CD4-positive, alpha-beta T cell (primary cell): ENCODE data around the gene FOSL1. TPM values are rescaled to one million over a fixed set of nuclear protein-coding genes. Genes with fewer than 3 reads are reported as not detected.

Experiments
- ATAC-seq: fragments of 200-7000 bp; cut with Tn5 transposase; one replicate; pipeline ENCODE4 v1.10.0; 2022; ENCODE audit warnings: mild to moderate bottlenecking; ENCODE audit not compliant: poor library complexity
- CTCF ChIA-PET: fragments of 350-600 bp; sonication (Branson Sonifier 250); formaldehyde crosslinking; loops from one replicate; lab custom pipeline; 2021; ENCODE audit warnings: antibody characterized with exemption, inconsistent platforms; lab: Charles Lee
- POLR2A ChIA-PET: fragments of 350-600 bp; sonication (Branson Sonifier 250); formaldehyde crosslinking; loops from one replicate; lab custom pipeline; 2021; ENCODE audit warnings: antibody characterized with exemption, inconsistent platforms; lab: Charles Lee
- DNase-seq, 14 experiments: peaks; one replicate each; pipeline ENCODE4 v3.0.0-alpha.2; 2013 to 2020; ENCODE audit warnings: mixed read lengths in 2 of 14
- H3K27ac ChIP-seq, 2 donors: one replicate each; pipeline versions ENCODE4 v1.5.1 to v1.7.0; 2013; ENCODE audit warnings: low read length in 2 of 2, low read depth in 1 of 2, mild to moderate bottlenecking in 1 of 2
- H3K27me3 ChIP-seq, 2 experiments: 1 replicate in 1 of 2; 2 replicates in 1 of 2; pipeline versions ENCODE4 v1.6.1 to v1.7.0; 2013; ENCODE audit warnings: low read length in 2 of 2, control low read depth in 1 of 2, mild to moderate bottlenecking in 1 of 2, moderate library complexity in 1 of 2; ENCODE audit not compliant: insufficient read depth in 2 of 2, control insufficient read depth in 1 of 2
- H3K36me3 ChIP-seq: one replicate; pipeline ENCODE4 v1.6.1; 2013; ENCODE audit warnings: low read length, control low read depth; ENCODE audit not compliant: insufficient read depth
- H3K4me1 ChIP-seq: one replicate; pipeline ENCODE4 v1.6.1; 2013; ENCODE audit warnings: low read length, control low read depth; ENCODE audit not compliant: insufficient read depth
- H3K4me3 ChIP-seq: one replicate; pipeline ENCODE4 v1.5.1; 2013; ENCODE audit warnings: mild to moderate bottlenecking, low read length, moderate library complexity
- H3K9me3 ChIP-seq, 2 experiments: 1 replicate in 1 of 2; 2 replicates in 1 of 2; pipeline versions ENCODE4 v1.6.1 to v1.7.0; 2013; ENCODE audit warnings: low read length in 2 of 2, mild to moderate bottlenecking in 2 of 2, control low read depth in 1 of 2, moderate library complexity in 1 of 2; ENCODE audit not compliant: control insufficient read depth in 1 of 2, insufficient read depth in 1 of 2
- H3K27ac Mint-ChIP-seq: one replicate; pipeline ENCODE4 v1.8.0; 2020; ENCODE audit warnings: mixed read lengths
- H3K27me3 Mint-ChIP-seq: one replicate; pipeline ENCODE4 v1.8.0; 2021; ENCODE audit warnings: mixed read lengths
- H3K36me3 Mint-ChIP-seq: one replicate; pipeline ENCODE4 v1.8.0; 2021; ENCODE audit warnings: low read depth, mixed read lengths
- H3K4me1 Mint-ChIP-seq: one replicate; pipeline ENCODE4 v1.8.0; 2021; ENCODE audit warnings: low read depth, mixed read lengths
- H3K4me3 Mint-ChIP-seq: one replicate; pipeline ENCODE4 v1.8.0; 2020; ENCODE audit warnings: mild to moderate bottlenecking, mixed read lengths
- H3K9me3 Mint-ChIP-seq: one replicate; pipeline ENCODE4 v1.8.0; 2020; ENCODE audit warnings: mixed read lengths
- CTCF ChIP-seq: fragments of 200-600 bp; IDR thresholded peaks from one replicate; pipeline ENCODE4 v1.8.0; 2022; ENCODE audit warnings: antibody characterized with exemption, mild to moderate bottlenecking
- intact Hi-C, 2 experiments: fragments of 100-400 bp; cut with DNase I in 1 of 2; cut with micrococcal nuclease in 1 of 2; formaldehyde crosslinking; loops; one replicate each; pipeline versions ENCODE4 v1.15.1 to v1.9.0; 2023 to 2025; cut with DNase I, micrococcal nuclease
- total RNA-seq, 174 experiments: library from RNA in 2 of 174; stranded (reverse) in 2 of 174; gene quantifications; one replicate each; pipeline ENCODE4 v1.2.3 and lab custom pipeline; 2021 to 2026

The FOSL1 gene
- total RNA-seq, 2 experiments from 2014 or later: 1.8 to 2.2 TPM

DNA sequence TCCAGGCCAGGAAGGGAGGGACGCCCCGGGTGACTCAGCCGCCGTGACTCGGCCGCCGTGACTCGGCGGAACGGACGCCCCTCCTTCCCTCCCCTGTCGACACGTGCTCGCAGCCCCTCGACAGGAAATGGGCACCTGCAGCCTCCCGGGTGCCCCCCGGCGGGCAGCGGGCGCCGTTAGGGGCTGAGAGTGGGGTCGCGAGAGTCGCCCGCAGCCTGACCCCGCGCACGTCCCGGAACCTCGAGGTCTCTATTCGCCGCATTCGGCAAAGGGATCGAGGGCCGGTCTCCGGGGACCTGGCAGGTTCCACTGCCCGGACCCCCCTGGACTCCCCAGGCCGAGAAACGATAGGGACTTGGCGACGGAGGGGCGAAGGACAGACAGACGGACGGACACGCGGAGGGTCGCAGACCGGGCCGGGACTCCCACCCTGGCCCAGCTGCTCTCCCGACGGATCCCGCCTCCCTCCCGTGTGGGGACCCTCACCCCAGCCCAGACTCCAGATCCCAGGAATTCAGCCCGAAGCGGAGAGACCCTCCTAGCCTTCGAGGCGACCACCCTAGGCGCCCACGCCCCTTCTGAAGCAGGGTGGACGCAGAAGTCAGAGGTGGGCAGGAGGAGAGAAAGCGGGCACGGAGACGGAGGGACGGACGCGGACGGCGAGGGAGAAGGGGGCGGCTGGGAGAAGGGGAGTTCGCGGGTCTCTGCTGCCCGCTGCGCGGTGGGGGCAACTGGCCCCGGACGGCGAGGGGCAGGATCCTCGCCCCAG is 648 bp downstream of the FOSL1 start:
- peak overlapping the region; percentile 48 for H3K4me3 Mint-ChIP-seq
- no peaks in the 10 kb centered on the region for H3K9me3 Mint-ChIP-seq
- peaks cover 18% of the 10 kb centered on the region for H3K27me3 Mint-ChIP-seq
- ChIA-PET CTCF (interaction anchor here (0.7 to 3.9 kb wide), 7 partner anchors 9 to 427 kb away, joined by 3 to 37 read pairs (median 17); partner anchors contain the start of genes AP5B1, CCDC85B, FIBP and MUS81), POLR2A (interaction anchor here (0.5 to 5.3 kb wide), 8 partner anchors 10 to 303 kb away, joined by 3 to 80 read pairs (median 4); partner anchors contain the start of genes C11orf68, CCDC85B and FIBP)
- intact Hi-C loops: loop anchor here (1.0 kb wide), 2 partner anchors 9 to 20 kb away; partner anchors contain the start of genes C11orf68 (in 2 of the 2), CCDC85B (in 2 of the 2) and DRAP1 (in 2 of the 2)
- ATAC-seq (no peak), DNase-seq (peak in 7 of 14 experiments; percentile 35 to 75 (median 63))
- Histone ChIP-seq H3K27me3 (peaks cover 9 to 12% of the 10 kb centered on the region in 2 experiments), H3K4me3 (peak overlapping the region; percentile 36), H3K36me3 (no peaks in the 10 kb centered on the region), H3K9me3 (peaks cover 0 to 7% of the 10 kb centered on the region in 2 experiments), H3K4me1 (peaks cover 30% of the 10 kb centered on the region), H3K27ac (no peak overlapping the region)
- H3K27ac Mint-ChIP-seq: no peak overlapping the region
- peaks cover 5% of the 10 kb centered on the region for H3K4me1 Mint-ChIP-seq
- H3K36me3 Mint-ChIP-seq: no peaks in the 10 kb centered on the region
- TF ChIP-seq CTCF: no peak

DNA sequence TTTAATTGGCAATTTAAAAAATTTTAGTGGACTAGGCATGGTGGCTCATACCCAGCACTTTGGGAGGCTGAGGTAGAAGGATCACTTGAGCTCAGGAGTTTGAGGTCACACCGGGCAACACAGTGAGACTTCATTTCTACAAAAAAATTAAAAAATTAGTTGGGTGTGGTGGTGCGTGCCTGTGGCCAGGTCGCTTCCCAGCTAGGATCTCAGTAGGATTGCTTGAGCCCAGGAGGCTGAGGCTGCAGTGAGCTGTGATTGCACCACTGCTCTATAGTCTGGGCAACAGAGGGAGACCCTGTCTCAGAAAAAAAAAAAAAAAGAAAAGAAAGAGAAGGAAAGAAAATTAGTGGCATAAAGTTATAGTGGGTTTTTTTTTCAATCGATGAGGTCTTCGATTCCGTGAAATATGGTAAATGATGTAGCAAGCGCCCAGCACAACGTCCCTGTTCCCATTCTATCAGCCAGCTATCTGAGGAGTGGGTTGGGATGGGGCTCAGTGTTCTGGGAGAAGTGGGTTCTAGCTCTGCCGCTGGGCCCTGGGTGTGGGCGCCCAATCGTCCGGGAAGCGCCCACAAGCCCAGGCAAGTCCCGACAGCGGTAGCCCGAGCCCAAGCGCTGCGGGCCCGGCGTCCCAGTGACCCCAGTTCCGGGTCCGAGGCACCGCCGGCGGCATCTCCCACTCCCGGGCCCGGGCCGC is 1.4 kb downstream of the FOSL1 start:
- H3K27me3 Mint-ChIP-seq: peaks cover 14% of the 10 kb centered on the region

More for the DNA sequence above, 1.4 kb downstream of the FOSL1 start:
- CTCF ChIA-PET: interaction anchor here (0.7 to 3.9 kb wide), 5 partner anchors 9 to 426 kb away, joined by 3 to 37 read pairs (median 3); partner anchors contain the start of genes AP5B1, CCDC85B, FIBP and MUS81
- H3K9me3 ChIP-seq: peaks cover 0 to 7% of the 10 kb centered on the region in 2 experiments
- ATAC-seq (no peak), DNase-seq (no peak)
- peak overlapping the region; percentile 39 for H3K27ac Mint-ChIP-seq
- TF ChIP-seq CTCF: no peak
- H3K4me1 ChIP-seq: peaks cover 37% of the 10 kb centered on the region
- no peaks in the 10 kb centered on the region for H3K36me3 Mint-ChIP-seq
- H3K4me3 ChIP-seq: peak overlapping the region; percentile 36
- H3K36me3 ChIP-seq: no peaks in the 10 kb centered on the region
- H3K27me3 ChIP-seq: peaks cover 9 to 12% of the 10 kb centered on the region in 2 experiments
- H3K27ac ChIP-seq: no peak overlapping the region
- POLR2A ChIA-PET: interaction anchor here (0.5 to 5.3 kb wide), 6 partner anchors 9 to 303 kb away, joined by 3 to 80 read pairs (median 4); partner anchors contain the start of genes C11orf68, CCDC85B and FIBP
- intact Hi-C loops: no loop called here
- H3K4me3 Mint-ChIP-seq: peak overlapping the region; percentile 62
- peaks cover 12% of the 10 kb centered on the region for H3K4me1 Mint-ChIP-seq
- H3K9me3 Mint-ChIP-seq: no peaks in the 10 kb centered on the region
